Measurements from ENCODE around the gene JMJD7.

The JMJD7 gene

GRCh38 chr15:41866872-41867579, 39.1 kb downstream of the JMJD7 start:
- DNase-seq = no peak

- DNase-seq = no peak
Measured at GRCh38 chr15:41868321-41868720, 40.4 kb downstream of the JMJD7 start.

GRCh38 chr15:41869770-41870688, 42.1 kb downstream of the JMJD7 start:
- DNase-seq = no peak

GRCh38 chr15:41870689-41871081, 42.8 kb downstream of the JMJD7 start:
- DNase-seq = no peak

- no peak for DNase-seq
Measured at GRCh38 chr15:41871175-41871905, 43.4 kb downstream of the JMJD7 start.

GRCh38 chr15:41872166-41872747, 44.4 kb downstream of the JMJD7 start:
- DNase-seq = no peak

GRCh38 chr15:41873711-41874110, 45.8 kb downstream of the JMJD7 start:
- DNase-seq = no peak

GRCh38 chr15:41874736-41875135, 46.8 kb downstream of the JMJD7 start:
- DNase-seq = no peak

- DNase-seq = no peak
Measured at GRCh38 chr15:41876007-41876406, 48.1 kb downstream of the JMJD7 start.

GRCh38 chr15:41876689-41877088, 48.8 kb downstream of the JMJD7 start:
- DNase-seq = no peak

GRCh38 chr15:41877631-41878354, 49.9 kb downstream of the JMJD7 start:
- no peak for DNase-seq

GRCh38 chr15:41878355-41878699, 50.4 kb downstream of the JMJD7 start:
- DNase-seq = no peak

GRCh38 chr15:41879321-41879845, 51.5 kb downstream of the JMJD7 start:
- DNase-seq = no peak

GRCh38 chr15:41880156-41880877, 52.4 kb downstream of the JMJD7 start:
- DNase-seq = no peak

GRCh38 chr15:41881086-41881485, 53.2 kb downstream of the JMJD7 start:
- DNase-seq = no peak

- no peak for DNase-seq
Measured at GRCh38 chr15:41881550-41881919, 53.6 kb downstream of the JMJD7 start.

GRCh38 chr15:41881920-41882688, 54.2 kb downstream of the JMJD7 start:
- DNase-seq = peak; percentile 50

- peak; percentile 44 for DNase-seq
Measured at GRCh38 chr15:41882689-41883483, 55.0 kb downstream of the JMJD7 start.

GRCh38 chr15:41883484-41883825, 55.6 kb downstream of the JMJD7 start:
- no peak for DNase-seq

- DNase-seq = no peak
Measured at GRCh38 chr15:41884458-41884857, 56.6 kb downstream of the JMJD7 start.

All from NCI-H2171 treated with DMSO at 0.1 percent for 48 hours (cell line).